ENCODE data around the gene MYO1F. TPM values are rescaled to one million over a fixed set of nuclear protein-coding genes. Genes with fewer than 3 reads are reported as not detected.

The MYO1F gene
- total RNA-seq, 4 donors from 2014 or later: 6.6 to 70.7 (median 10.9) TPM

DNA sequence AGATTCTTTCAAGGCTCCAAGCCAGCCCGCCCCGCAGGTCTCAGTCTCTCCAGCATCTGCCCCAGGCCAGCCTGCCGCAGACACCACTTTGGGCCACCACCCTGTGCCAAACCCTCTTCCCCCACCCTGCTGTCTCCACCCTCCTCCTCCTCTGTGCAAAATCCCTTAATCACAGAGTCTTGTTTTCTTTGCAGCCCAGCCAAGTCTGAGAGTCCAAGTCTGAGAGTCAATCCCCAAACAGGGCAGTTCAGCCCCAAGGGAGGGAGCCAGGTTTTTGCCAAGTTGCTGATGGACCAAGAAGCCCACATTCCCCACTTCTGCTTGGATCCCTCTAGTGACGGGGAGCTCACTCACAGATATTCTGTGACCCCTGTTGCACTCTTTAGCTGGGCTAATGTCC lies 30.1 kb upstream of the MYO1F start:
- Histone ChIP-seq H3K36me3 (no peaks in the 10 kb centered on the region), H3K4me3 (no peak overlapping the region), H3K9me3 (no peaks in the 10 kb centered on the region), H3K27me3 (peaks cover 7% of the 10 kb centered on the region), H3K4me1 (peaks cover 0 to 24% (median 14%) of the 10 kb centered on the region in 4 donors), H3K27ac (no peak overlapping the region)
- intact Hi-C loops (cut with DNase I; ENCODE audit: low total_unique reads): no loop called here
- in situ Hi-C loops (cut with MboI; ENCODE audit: low pct_ligation_motif_present in 1 of 4, low pct_unique_long_range_greater_than_20kb in 1 of 4, low sequenced_read_pairs in 3 of 4): no loop called here
- TF ChIP-seq CTCF (IDR thresholded peaks at IDR 0.05) (no peak), EP300 (IDR thresholded peaks at IDR 0.05; ENCODE audit: low read depth) (no peak), POLR2A (IDR thresholded peaks at IDR 0.05) (no peak), POLR2AphosphoS5 (IDR thresholded peaks at IDR 0.05) (no peak)
- DNase-seq: no peak
- 80 to 88% methylated on average over 4 of the region's 4 CpGs for WGBS, 2 donors (ENCODE audit: low coverage in 1 of 2)

DNA sequence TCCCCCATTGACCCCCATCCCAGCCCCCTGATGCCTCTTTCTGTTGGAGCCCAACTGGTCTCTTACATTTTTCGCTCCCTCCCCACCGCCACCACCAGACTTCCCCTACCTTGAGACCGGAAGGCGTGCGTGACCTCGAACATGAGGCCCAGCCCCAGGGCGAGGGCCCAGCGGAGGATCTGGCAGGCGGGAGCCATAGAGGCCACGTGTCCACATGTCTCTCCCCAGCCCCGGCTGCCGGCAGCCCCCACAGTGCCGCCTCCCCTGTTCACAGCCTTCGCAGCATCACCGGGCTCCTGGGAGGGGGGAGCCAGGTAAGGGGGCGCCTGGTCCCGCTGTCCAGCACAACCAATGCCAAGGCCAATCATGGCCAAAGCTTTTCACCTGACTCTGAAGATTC lies 28.3 kb upstream of the MYO1F start:
- DNase-seq: no peak
- no peaks in the 10 kb centered on the region for H3K36me3 ChIP-seq
- H3K27ac ChIP-seq: no peak overlapping the region
- WGBS, 2 donors (ENCODE audit: low coverage in 1 of 2): 94% methylated on average over 17 of the region's 17 CpGs; no CpG with 5 or more reads in 1 of the 2 donors
- intact Hi-C loops (cut with DNase I; ENCODE audit: low total_unique reads): no loop called here
- in situ Hi-C loops (cut with MboI; ENCODE audit: low pct_ligation_motif_present in 1 of 4, low pct_unique_long_range_greater_than_20kb in 1 of 4, low sequenced_read_pairs in 3 of 4): no loop called here
- H3K27me3 ChIP-seq: peaks cover 7% of the 10 kb centered on the region
- H3K4me3 ChIP-seq: no peak overlapping the region
- TF ChIP-seq POLR2AphosphoS5 (IDR thresholded peaks at IDR 0.05) (no peak), EP300 (IDR thresholded peaks at IDR 0.05; ENCODE audit: low read depth) (no peak), CTCF (IDR thresholded peaks at IDR 0.05) (no peak), POLR2A (IDR thresholded peaks at IDR 0.05) (no peak)
- H3K4me1 ChIP-seq: peaks cover 0 to 19% (median 11%) of the 10 kb centered on the region in 4 donors
- no peaks in the 10 kb centered on the region for H3K9me3 ChIP-seq

DNA sequence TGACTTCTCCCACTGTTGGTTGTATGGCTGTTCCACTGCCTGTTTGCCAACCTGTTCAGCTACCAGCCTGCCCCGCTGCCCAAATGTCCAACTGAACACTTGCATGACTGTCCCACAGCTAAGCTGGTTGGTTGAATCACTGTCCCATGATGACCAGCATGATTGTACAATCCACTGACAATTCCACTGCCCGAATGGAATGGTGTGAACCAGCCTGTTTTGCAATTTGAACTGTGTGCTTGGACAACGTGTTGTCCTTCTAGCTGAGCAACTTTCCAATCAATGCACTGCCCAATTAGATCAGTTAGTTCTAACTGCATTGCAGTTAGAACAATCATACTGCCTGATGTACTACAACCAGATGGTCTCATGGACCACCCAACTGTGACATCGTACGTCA lies 24.6 kb upstream of the MYO1F start:
- 79 to 87% methylated on average over 3 to 5 of the region's 5 CpGs for WGBS, 2 donors (ENCODE audit: low coverage in 1 of 2)
- in situ Hi-C loops (cut with MboI; ENCODE audit: low pct_ligation_motif_present in 1 of 4, low pct_unique_long_range_greater_than_20kb in 1 of 4, low sequenced_read_pairs in 3 of 4) (no loop called here), intact Hi-C loops (cut with DNase I; ENCODE audit: low total_unique reads) (no loop called here)
- Histone ChIP-seq H3K4me1 (no peaks in the 10 kb centered on the region), H3K27ac (no peak overlapping the region), H3K36me3 (no peaks in the 10 kb centered on the region), H3K4me3 (no peak overlapping the region), H3K9me3 (no peaks in the 10 kb centered on the region), H3K27me3 (no peaks in the 10 kb centered on the region)
- TF ChIP-seq EP300 (IDR thresholded peaks at IDR 0.05; ENCODE audit: low read depth) (no peak), CTCF (IDR thresholded peaks at IDR 0.05) (no peak), POLR2A (IDR thresholded peaks at IDR 0.05) (no peak), POLR2AphosphoS5 (IDR thresholded peaks at IDR 0.05) (no peak)
- DNase-seq: no peak

GRCh38 chr19:8600816-8601215 lies 23.6 kb upstream of the MYO1F start:
- H3K9me3 ChIP-seq: no peaks in the 10 kb centered on the region
- H3K4me3 ChIP-seq: no peak overlapping the region
- H3K27ac ChIP-seq: no peak overlapping the region
- TF ChIP-seq POLR2A (IDR thresholded peaks at IDR 0.05) (no peak), EP300 (IDR thresholded peaks at IDR 0.05; ENCODE audit: low read depth) (no peak), CTCF (IDR thresholded peaks at IDR 0.05) (no peak), POLR2AphosphoS5 (IDR thresholded peaks at IDR 0.05) (no peak)
- no peaks in the 10 kb centered on the region for H3K36me3 ChIP-seq
- intact Hi-C loops (cut with DNase I; ENCODE audit: low total_unique reads) (no loop called here), in situ Hi-C loops (cut with MboI; ENCODE audit: low pct_ligation_motif_present in 1 of 4, low pct_unique_long_range_greater_than_20kb in 1 of 4, low sequenced_read_pairs in 3 of 4) (no loop called here)
- 87 to 95% methylated on average over 4 to 16 of the region's 16 CpGs for WGBS, 2 donors (ENCODE audit: low coverage in 1 of 2)
- DNase-seq: no peak
- H3K4me1 ChIP-seq: no peaks in the 10 kb centered on the region
- H3K27me3 ChIP-seq: no peaks in the 10 kb centered on the region

All from transverse colon (tissue), 4 donors.